Umbilical cord (tissue), 2 donors: ENCODE data around the gene BDKRB1. TPM values are rescaled to one million over a fixed set of nuclear protein-coding genes. Genes with fewer than 3 reads are reported as not detected.

Source experiments
- DNase-seq: peaks from one replicate; pipeline ENCODE4 v3.0.0-alpha.2; 2015; ENCODE audit warnings: low spot score
- total RNA-seq: library from RNA; depleted of rRNA; stranded (reverse); fragments of >200 nt; gene quantifications from one replicate; pipeline ENCODE4 v1.2.3, GENCODE V29; 2014; ENCODE audit warnings: low replicate concordance; ENCODE audit not compliant: insufficient read depth

Gene BDKRB1
- total RNA-seq, 1 donor from 2014 or later, result 16.6 TPM

DNA sequence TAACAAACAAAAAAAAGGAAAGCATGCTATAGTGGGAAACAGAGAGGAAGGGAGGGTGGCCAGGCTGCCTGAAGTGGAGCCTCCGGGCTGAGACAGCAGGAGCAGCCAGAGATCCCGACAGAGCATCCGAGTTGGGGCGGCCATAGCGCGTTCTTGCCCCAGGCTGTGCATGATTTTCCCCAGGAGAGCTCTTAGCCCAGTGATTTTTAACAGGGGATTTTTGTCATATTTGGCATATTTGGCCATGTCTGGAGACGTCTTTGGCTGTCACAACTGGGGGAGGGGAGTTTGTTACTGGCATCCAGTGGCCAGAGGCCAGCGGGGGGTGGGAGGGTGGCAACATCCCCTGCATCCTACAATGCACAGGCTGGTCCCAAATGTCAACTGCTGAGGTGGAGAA is 23.6 kb downstream of the BDKRB1 start:
- peak; percentile 46 for DNase-seq

DNA sequence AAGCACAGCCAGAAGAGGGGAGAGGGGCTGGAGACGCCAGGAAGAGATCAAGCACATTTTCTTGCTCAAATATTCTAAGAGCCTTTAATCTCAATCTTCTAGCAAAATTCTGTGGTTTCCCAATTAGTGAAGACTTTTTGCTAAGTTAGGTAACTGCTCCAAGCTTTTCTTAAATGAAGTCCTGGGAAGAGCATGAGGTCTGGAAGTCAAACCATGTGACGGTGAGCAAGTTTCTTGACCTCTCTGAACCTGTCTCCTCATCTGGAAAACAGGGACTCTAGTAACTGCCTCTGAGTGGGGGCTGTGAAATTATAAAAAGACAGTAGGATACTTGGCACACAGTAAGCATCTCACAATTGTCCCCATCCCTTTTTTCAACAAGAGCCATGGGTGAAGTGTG is 24.1 kb downstream of the BDKRB1 start:
- no peak for DNase-seq

DNA sequence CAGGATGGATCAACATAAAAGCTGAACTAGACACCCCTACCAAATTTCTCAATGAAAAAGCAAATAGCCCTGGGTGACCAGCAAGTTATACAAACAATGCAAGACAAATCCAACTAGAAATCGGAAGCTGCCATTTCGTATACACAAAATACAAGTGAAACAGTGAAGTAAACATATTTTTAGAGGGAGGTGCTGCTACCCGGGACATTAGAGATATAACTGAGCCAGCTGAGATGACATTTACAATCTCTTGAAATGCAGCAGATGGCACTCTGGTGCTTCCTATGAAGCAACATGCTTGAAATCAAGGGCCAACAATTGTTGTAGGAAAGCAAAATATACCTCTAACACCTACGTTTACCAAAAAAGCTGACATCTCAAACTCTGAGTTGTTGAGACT is 25.5 kb downstream of the BDKRB1 start:
- peak; percentile 57 for DNase-seq

DNA sequence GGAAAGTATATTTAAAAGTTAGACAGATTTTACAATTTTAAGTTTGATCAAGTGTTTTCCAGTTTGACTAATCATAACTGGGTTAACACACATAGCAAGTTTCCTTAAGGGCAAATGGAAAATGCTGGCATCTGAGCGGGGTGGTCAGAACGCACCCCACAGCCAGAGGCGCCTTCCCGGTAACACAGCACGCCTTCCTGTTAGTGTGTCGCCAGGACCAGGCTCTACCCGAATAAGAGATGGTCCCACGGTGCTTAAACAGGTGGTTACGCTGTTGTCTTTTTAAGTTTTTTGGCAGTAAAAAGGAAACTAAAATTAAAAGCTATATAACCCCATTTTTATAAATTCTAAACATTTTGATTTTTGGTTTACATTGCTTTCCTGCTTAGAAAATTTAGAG is 28.0 kb downstream of the BDKRB1 start:
- no peak for DNase-seq

DNA sequence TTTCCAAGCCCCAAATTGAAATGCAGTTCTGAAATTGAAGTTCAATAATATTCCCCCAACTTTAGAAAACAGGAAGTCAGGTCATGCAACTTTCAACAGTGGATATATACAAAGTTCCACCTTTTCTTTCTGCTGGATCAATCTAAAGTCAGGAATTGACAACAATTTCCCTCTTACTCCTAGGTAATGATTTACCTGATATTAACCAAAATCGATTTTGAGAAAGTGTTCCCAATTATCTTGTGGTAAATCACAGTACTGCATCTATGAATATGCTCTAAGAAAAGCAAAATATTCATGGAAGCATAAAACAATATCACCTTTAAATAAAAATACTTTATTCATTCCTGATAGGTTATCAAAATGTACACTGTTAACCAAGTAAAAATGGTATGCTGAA is 28.4 kb downstream of the BDKRB1 start:
- no peak for DNase-seq

DNA sequence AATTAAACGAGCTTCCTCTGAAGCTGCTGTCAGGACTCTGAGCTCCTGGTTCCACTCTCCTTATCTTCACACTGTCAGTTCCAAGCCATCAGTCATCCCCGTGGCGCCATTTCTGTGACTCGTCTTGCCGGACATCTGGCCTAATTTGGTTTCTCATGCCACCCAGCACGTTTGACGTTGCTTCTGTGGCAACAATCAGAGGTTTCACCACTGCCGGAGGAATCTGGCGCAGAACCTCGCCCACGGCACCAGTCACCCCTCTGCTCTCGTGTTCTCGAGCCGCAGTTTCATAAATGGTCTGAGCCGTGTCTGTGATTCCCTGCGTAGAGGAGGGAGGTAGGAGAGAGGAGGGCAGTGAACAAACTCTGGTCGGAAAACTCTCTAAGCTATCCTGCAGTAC is 29.7 kb downstream of the BDKRB1 start:
- DNase-seq, result peak; percentile 65

DNA sequence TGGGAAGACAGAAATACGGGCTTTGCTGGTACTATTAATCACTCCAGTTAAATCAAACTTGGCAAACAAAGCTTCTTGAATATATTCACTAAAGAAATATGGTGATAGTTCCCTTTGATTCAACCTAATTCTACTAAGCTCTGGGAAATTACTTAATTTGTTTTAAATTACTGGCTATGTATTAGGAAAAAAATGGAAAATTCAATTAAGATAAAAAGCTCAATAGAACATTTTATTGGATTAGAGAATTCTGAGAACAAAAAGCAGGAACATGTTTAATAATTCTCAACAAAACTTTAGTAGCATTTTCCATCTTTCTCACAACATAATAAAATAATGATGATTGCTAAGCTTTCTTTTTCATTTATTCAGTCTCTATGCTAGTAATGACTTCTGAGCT is 30.2 kb downstream of the BDKRB1 start:
- DNase-seq, result no peak

DNA sequence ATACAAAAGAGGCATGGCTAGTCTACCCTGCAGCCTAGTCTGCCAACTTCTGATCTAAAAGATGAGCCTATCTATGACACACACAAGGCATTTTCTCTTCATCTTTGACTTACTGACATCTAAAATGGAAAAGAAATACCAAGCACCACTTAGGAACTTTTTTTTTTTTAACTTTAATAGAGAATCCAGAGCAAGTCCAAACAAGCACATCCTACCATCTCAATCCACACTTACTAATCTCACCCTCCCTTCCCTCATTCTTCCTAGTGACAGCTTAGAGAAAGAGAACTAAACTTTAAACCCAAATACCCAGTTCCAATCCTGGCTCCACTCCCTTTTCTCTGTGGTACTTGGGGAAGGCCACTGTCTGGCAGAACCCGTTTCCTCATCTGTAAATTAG is 31.8 kb downstream of the BDKRB1 start:
- no peak for DNase-seq

DNA sequence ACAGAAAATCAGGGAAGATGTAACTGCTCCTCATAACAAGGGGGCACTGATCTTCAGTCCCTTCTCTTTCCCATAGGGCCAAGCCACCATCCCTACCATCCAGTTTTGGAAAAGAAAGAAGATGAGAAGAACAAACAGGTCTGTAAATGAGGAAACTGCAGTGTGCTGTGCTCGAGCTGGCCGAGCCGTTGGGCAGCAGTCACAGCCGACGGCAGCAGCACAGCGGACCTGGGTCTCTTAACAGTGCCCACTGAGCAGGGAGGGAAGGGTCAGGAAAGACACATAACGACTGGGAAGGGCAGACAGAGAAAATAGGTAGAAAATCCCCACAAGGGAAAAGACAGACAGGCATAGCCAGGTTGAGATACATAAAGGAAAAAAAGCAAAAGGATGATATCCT is 38.2 kb downstream of the BDKRB1 start:
- no peak for DNase-seq

DNA sequence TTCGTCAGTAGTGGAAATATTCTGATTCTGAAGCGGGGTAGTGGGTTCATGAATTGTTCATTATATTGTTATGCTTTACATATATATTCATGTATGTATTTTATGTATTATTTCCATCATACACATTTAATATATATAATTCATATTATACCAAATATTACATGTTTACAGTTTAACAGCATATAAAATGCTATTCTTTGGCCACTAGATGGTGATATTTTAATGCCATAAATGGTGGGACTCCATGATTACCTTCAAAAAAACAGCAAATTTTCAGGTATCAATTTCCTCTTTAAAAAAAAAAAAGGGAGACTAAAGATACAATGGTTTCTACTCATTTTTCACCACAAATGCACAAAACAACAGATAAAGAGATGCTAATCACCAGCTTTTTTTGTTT is 41.0 kb downstream of the BDKRB1 start:
- peak; percentile 17 for DNase-seq

DNA sequence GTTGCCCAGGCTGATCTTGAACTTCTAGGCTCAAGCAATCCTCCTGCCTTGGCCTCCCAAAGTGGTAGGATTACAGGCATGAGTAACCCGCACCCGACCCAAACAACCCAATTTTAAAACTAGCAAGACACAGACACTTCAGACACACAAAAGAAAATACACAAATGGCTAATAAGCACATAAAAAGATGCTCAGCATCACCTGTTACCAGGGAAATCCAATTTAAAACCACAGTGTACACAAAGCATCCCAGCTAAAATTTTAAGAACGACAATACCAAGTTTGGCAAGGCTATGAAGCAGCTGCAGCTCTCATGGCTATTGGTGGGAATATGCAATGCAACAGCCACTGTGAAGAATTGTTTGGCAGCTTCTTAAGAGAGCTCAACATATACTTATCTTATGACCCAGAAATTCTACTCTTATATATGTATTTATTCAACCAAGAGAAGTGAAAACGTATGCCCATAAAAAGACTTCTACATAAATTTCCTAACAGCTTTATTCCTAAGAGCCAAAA is 42.0 kb downstream of the BDKRB1 start:
- no peak for DNase-seq

DNA sequence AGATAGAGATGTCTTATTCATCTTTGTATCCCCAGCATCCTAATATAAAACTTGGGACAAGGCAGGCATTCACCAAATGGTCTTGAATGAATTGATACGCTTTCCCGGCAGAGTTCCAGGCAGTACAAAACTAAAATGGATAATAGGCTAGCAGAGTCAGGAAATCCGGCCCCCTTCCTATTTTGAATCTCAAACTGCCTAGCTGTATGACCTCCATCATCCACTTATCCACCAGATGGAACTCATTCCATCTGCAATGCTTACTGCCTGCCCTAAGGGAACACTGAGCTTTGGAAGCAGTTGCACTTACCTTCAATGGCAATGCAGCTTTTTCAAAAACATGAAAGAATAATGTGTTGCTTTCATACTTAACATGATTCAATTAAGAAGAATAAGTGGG is 43.4 kb downstream of the BDKRB1 start:
- no peak for DNase-seq

DNA sequence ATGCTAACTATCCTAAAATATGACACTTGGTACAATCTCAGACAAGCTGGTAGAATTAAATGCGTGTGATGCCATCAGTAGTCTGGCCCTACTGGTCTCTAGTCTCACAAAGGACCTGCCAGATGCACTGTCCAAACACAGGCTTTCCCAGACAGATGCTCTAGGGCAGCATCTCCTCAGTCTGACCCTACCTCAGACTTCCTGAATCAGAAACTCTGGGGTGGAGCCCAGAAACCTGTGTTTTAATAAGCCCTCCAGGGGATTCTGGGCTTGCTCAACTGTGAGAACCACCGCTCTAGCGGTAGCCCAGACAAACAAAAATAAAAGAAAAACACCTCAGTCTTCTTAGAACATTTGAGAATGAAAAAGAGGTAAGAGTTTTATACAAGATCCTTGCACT is 48.0 kb downstream of the BDKRB1 start:
- no peak for DNase-seq

DNA sequence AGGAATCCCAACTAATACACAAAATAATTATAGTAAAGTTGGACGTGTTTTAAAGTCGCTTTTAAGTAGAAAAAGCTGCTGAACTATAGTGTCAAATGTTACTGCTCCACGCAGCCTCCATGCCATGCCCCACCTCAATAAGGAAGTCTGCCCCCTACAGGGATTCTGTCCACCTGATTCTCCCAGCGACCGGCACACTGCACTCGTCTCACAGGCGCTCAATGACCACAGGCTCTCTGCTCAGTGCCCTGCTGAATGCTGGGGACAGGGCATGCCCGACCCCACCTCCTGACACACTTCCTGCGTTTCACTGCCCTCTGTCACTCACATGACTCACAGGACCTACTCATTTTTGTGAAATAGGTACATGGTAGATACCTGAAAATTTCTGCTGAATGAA is 48.9 kb downstream of the BDKRB1 start:
- DNase-seq, result no peak

DNA sequence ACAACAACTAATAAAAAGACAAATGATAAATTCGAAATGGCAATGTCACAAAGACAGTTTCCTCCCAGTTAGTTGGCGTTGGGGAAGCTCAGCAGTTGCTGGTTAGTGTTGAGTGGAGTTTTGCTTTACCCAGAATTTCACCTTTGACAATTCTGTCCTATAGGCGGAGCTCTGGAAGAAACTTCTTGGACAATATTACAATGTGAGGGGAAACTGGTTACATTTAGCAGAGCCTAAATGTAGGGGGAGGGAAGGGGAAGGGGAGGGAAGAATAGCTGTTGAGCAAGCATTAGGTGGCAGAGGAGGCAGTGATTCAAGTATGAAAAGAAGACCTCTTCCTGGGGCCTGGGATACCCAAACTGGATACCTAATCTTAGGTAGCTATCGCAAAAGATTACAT is 51.4 kb downstream of the BDKRB1 start:
- DNase-seq, result no peak

DNA sequence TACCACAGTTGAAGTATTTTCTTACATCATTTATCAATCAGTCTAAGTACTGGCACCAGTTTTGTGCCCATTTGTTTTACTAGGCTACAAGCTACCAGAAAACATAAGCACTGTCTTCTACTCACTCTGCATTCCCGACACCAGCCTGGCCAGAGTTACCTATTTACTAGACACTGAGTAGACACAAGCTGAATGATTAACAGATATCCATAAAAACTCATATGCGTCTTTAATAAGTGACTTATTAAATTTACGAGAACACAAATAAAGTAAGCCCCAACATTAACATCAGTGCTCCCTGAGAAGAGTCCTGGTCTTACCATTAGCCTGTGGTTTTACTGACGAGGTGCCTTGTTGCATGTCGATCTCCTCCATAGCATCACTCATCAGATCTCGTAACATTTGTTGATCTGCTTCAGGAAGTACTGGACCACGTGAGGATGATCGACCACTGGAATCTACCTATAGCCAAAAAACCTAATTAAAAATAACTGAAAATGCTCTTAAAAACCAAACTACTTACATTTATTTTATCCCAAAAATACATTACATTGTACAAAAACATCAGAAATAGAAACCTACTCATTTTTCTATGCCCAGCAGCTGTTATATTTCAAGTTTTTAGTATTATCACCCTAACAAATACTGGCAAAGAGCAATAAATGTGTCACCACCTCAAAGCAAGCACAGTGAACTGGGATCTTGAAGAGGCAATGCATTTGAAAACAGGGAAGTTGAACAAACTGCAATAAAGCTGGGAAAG is 53.3 kb downstream of the BDKRB1 start:
- DNase-seq, result no peak

DNA sequence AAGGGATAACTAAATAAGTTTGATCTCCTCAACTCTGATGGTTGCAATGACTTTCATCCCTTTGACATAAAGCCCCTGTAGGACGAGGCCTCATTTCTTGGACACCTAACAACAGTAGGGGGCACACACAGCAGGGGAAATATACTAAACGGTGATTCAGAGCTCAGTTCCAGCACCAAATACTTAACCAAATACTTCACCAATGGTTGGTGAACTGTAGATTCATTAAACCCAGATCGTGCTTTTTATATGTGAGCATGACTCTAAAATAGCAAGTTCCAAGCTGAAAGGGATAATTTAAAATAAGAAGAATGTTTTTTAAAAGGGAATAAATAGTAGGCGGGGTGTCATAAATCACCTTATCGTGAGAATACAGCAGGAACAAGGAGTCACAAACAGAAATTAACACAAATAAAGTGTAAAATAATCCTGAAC is 53.9 kb downstream of the BDKRB1 start:
- no peak for DNase-seq

DNA sequence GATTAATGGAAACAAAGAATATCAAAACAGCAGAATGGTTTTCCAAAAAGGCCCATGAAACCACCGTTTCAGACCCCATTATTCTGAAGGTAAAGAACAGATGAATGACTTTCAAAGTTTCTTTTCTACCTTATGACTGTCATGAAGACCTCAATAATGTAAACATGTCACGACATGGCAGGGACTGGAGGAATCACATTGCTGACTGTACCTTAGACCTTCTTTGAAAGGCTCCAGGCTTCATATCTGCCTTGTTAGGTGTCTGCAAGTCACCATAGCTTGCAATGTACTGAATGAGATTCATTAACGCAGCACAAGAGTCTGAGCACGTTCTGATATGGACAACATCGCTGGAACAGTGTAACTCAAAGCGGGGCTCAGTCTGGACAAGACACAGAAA is 54.9 kb downstream of the BDKRB1 start:
- DNase-seq, result no peak

Other genes starting within 250 kb of the BDKRB1 start
- gene C14orf132, start 216.8 kb upstream of the BDKRB1 start, total RNA-seq, result 15.2 TPM
- 7.0 TPM for gene BDKRB2, start 51.4 kb upstream of the BDKRB1 start, total RNA-seq
- gene ATG2B, start 107.1 kb downstream of the BDKRB1 start, total RNA-seq, result 26.2 TPM
- gene GSKIP, start 107.3 kb downstream of the BDKRB1 start, total RNA-seq, result 36.6 TPM
- gene AK7, start 135.9 kb downstream of the BDKRB1 start, total RNA-seq, result 3.6 TPM
- gene PAPOLA, start 246.2 kb downstream of the BDKRB1 start, total RNA-seq, result 105 TPM